Prostate gland (tissue), 2 donors: ENCODE results near the gene IL12RB1. TPM values are rescaled to one million over a fixed set of nuclear protein-coding genes. Genes with fewer than 3 reads are reported as not detected.
A peak's percentile ranks its signal among the peaks of the same experiment; 100 is the strongest.

Experiments used
- DNase-seq: peaks from one replicate; pipeline ENCODE4 v3.0.0-alpha.2; 2019; ENCODE audit warnings: low spot score
- H3K27ac ChIP-seq, 2 donors: fragments of 200-600 bp; sonication (generic); 2 replicates each; pipeline ENCODE4 v1.5.1; 2017 to 2019
- H3K27me3 ChIP-seq: fragments of 200-600 bp; sonication (generic); replicated peaks from 2 replicates; pipeline ENCODE4 v1.5.1; 2019; ENCODE audit not compliant: insufficient read depth
- H3K36me3 ChIP-seq, 2 donors: fragments of 200-600 bp; sonication (generic); 1 replicate in 1 of 2; 2 replicates in 1 of 2; pipeline versions ENCODE4 v1.5.1 to v1.8.1; 2017 to 2019
- H3K4me1 ChIP-seq: fragments of 200-600 bp; sonication (generic); replicated peaks from 2 replicates; pipeline ENCODE4 v1.5.1; 2019
- H3K4me3 ChIP-seq, 2 donors: fragments of 200-600 bp; sonication (generic); 2 replicates each; pipeline ENCODE4 v1.5.1; 2017 to 2019
- H3K9me3 ChIP-seq: fragments of 200-600 bp; sonication (generic); 2 replicates; pipeline ENCODE4 v1.5.1; 2017
- CTCF ChIP-seq, 4 experiments: fragments of 200-600 bp in 2 of 4; fragments of 450-650 bp in 2 of 4; sonication (generic) in 2 of 4; IDR thresholded peaks; 1 replicate in 3 of 4; 2 replicates in 1 of 4; pipeline ENCODE4 v1.5.1; 2016 to 2019; ENCODE audit warnings: antibody characterized with exemption in 4 of 4, mild to moderate bottlenecking in 2 of 4, moderate library complexity in 2 of 4
- POLR2A ChIP-seq: fragments of 450-650 bp; IDR thresholded peaks from one replicate; pipeline ENCODE4 v1.6.1; 2016; ENCODE audit warnings: antibody characterized with exemption, mild to moderate bottlenecking
- POLR2AphosphoS5 ChIP-seq: sonication (generic); formaldehyde crosslinking; IDR thresholded peaks from one replicate; pipeline ENCODE4 v1.6.1; 2017; ENCODE audit warnings: antibody characterized with exemption
- WGBS: methylation state at CpG from one replicate; pipeline ENCODE4 v1.1.5; 2018; 5-methylcytosine and 5-hydroxymethylcytosine counted together
- intact Hi-C: fragments of 100-400 bp; cut with DNase I; formaldehyde crosslinking; loops from one replicate; pipeline ENCODE4 v1.14.2; 2022
- total RNA-seq, 2 donors: library from RNA; depleted of rRNA; stranded (reverse); fragments of >200 nt; gene quantifications; one replicate each; pipeline ENCODE4 v1.1.0, GENCODE V29; 2016

IL12RB1 gene
- total RNA-seq: under 1 TPM; 0.62 to 0.73 TPM

GRCh38 chr19:18086590-18087138, at the start of gene IL12RB1:
Gene IL12RB1 (minus strand): TSS chr19:18086934. CDS start chr19:18086823, 111 bp downstream.
- DNase-seq: no peak
- no peaks in the 10 kb centered on the region for H3K9me3 ChIP-seq
- no peaks in the 10 kb centered on the region for H3K36me3 ChIP-seq
- WGBS: 61% methylated on average over 12 of the region's 12 CpGs
- H3K4me3 ChIP-seq: peak within 1 kb of the TSS in 1 of 2 donors; percentile 2
- H3K4me1 ChIP-seq: no peaks in the 10 kb centered on the region
- intact Hi-C loops: no loop called here
- H3K27ac ChIP-seq: no peak within 1 kb of the TSS
- no peak for TF ChIP-seq CTCF (IDR thresholded peaks at IDR 0.05)
- no peaks in the 10 kb centered on the region for H3K27me3 ChIP-seq

- no peak for TF ChIP-seq POLR2A
- no peak for TF ChIP-seq POLR2AphosphoS5
- TF ChIP-seq CTCF (IDR thresholded peaks at IDR 0.05): no peak
- no peak for DNase-seq
- Histone ChIP-seq H3K27me3 (no peaks in the 10 kb centered on the region), H3K4me3 (no peak overlapping the region), H3K27ac (no peak overlapping the region), H3K36me3 (no peaks in the 10 kb centered on the region), H3K9me3 (no peaks in the 10 kb centered on the region), H3K4me1 (no peaks in the 10 kb centered on the region)
- intact Hi-C loops: no loop called here
- 83% methylated on average over 18 of the region's 18 CpGs for whole genome bisulfite sequencing
Measured at GRCh38 chr19:18135712-18136584, 49.2 kb upstream of the IL12RB1 start.

- Histone ChIP-seq H3K9me3 (no peaks in the 10 kb centered on the region), H3K4me3 (no peak overlapping the region), H3K36me3 (no peaks in the 10 kb centered on the region), H3K27me3 (no peaks in the 10 kb centered on the region), H3K4me1 (no peaks in the 10 kb centered on the region), H3K27ac (no peak overlapping the region)
- no peak for DNase-seq
- 84% methylated on average over 31 of the region's 31 CpGs for WGBS
- TF ChIP-seq POLR2AphosphoS5 (no peak), POLR2A (no peak), CTCF (IDR thresholded peaks at IDR 0.05) (no peak)
- intact Hi-C loops: no loop called here
Measured at GRCh38 chr19:18131841-18132596, 45.3 kb upstream of the IL12RB1 start.

- DNase-seq: no peak
- TF ChIP-seq POLR2A (no peak), CTCF (IDR thresholded peaks at IDR 0.05) (no peak), POLR2AphosphoS5 (no peak)
- WGBS: 97% methylated on average over 20 of the region's 21 CpGs
- Histone ChIP-seq H3K27ac (no peak overlapping the region), H3K4me3 (no peak overlapping the region), H3K4me1 (no peaks in the 10 kb centered on the region), H3K27me3 (no peaks in the 10 kb centered on the region), H3K36me3 (no peaks in the 10 kb centered on the region), H3K9me3 (no peaks in the 10 kb centered on the region)
- intact Hi-C loops: no loop called here
Measured at GRCh38 chr19:18130523-18131242, 43.9 kb upstream of the IL12RB1 start.
